MCF 10A (cell line): ENCODE data around the gene RNF44. TPM values are rescaled to one million over a fixed set of nuclear protein-coding genes. Genes with fewer than 3 reads are reported as not detected.

Experiments
- BruUV-seq: library from RNA; stranded (reverse); fragments of 400-500 nt; replicated peaks from 2 replicates; lab custom pipeline; 2021; lab: Mats Ljungman, UMichigan
- CTCF ChIA-PET: fragments of 300-600 bp; sonication (Branson Sonifier 250); formaldehyde crosslinking; extraction: SDS; loops from one replicate; lab custom pipeline; 2021; ENCODE audit warnings: antibody characterized with exemption, inconsistent platforms; lab: Yijun Ruan, JAX
- POLR2A ChIA-PET: fragments of 300-600, 350-650 bp; sonication (Branson Sonifier 250); formaldehyde crosslinking; extraction: SDS; loops from one replicate; lab custom pipeline; 2020; ENCODE audit warnings: antibody characterized with exemption, inconsistent platforms; lab: Yijun Ruan, JAX
- DNase-seq: peaks from one replicate; pipeline ENCODE4 v3.0.0-alpha.2; 2018; ENCODE audit not compliant: unreplicated experiment
- H3K27ac Mint-ChIP-seq: one replicate; pipeline ENCODE4 v1.8.0; 2022; ENCODE audit warnings: mild to moderate bottlenecking, low read depth, mixed read lengths; ENCODE audit not compliant: unreplicated experiment
- H3K27me3 Mint-ChIP-seq: one replicate; pipeline ENCODE4 v1.8.0; 2022; ENCODE audit warnings: mixed read lengths; ENCODE audit not compliant: insufficient read depth, unreplicated experiment
- H3K36me3 Mint-ChIP-seq: one replicate; pipeline ENCODE4 v1.8.0; 2022; ENCODE audit warnings: mild to moderate bottlenecking, moderate library complexity, mixed read lengths; ENCODE audit not compliant: insufficient read depth, unreplicated experiment
- H3K4me1 Mint-ChIP-seq: one replicate; pipeline ENCODE4 v1.8.0; 2022; ENCODE audit warnings: mixed read lengths; ENCODE audit not compliant: insufficient read depth, unreplicated experiment
- H3K4me3 Mint-ChIP-seq: one replicate; pipeline ENCODE4 v1.8.0; 2022; ENCODE audit warnings: mild to moderate bottlenecking, moderate library complexity, mixed read lengths; ENCODE audit not compliant: unreplicated experiment
- H3K9me3 Mint-ChIP-seq: one replicate; pipeline ENCODE4 v1.8.0; 2022; ENCODE audit warnings: mixed read lengths; ENCODE audit not compliant: unreplicated experiment
- CTCF ChIP-seq: fragments of 200-600 bp; IDR thresholded peaks from one replicate; pipeline ENCODE4 v1.8.0; 2022; ENCODE audit warnings: antibody characterized with exemption, mild to moderate bottlenecking; ENCODE audit not compliant: unreplicated experiment
- intact Hi-C: fragments of 100-400 bp; cut with micrococcal nuclease; formaldehyde crosslinking; loops from 2 replicates; pipeline ENCODE4 v1.14.1; 2022
- total RNA-seq: library from RNA; stranded (reverse); gene quantifications from 2 replicates; pipeline ENCODE4 v1.2.3, GENCODE V29; 2022

RNF44 gene
- total RNA-seq, 1 experiment from 2014 or later = 60.1 TPM

- Mint-ChIP-seq H3K4me3 (no peak overlapping the region), H3K4me1 (peaks cover under 1% of the 10 kb centered on the region), H3K27ac (no peak overlapping the region), H3K36me3 (no peaks in the 10 kb centered on the region), H3K27me3 (peaks cover 18% of the 10 kb centered on the region), H3K9me3 (no peaks in the 10 kb centered on the region)
- TF ChIP-seq CTCF = no peak
- ChIA-PET CTCF (interaction anchor here (0.6 to 1.3 kb wide), 3 partner anchors 10 to 152 kb away, joined by 3 to 5 read pairs (median 3); partner anchors contain the start of gene CLTB), POLR2A (no interaction called here)
- no peak for DNase-seq
- BruUV-seq = no TSS peak
- intact Hi-C loops = no loop called here
These were observed 31.5 kb upstream of the RNF44 start for GRCh38 chr5:176568657-176569056.

- H3K36me3 Mint-ChIP-seq = no peaks in the 10 kb centered on the region
- H3K4me3 Mint-ChIP-seq = no peak overlapping the region
- H3K9me3 Mint-ChIP-seq = no peaks in the 10 kb centered on the region
- H3K27me3 Mint-ChIP-seq = peaks cover 10% of the 10 kb centered on the region
- no peaks in the 10 kb centered on the region for H3K4me1 Mint-ChIP-seq
- DNase-seq = no peak
- TF ChIP-seq CTCF = no peak
- H3K27ac Mint-ChIP-seq = no peak overlapping the region
- POLR2A ChIA-PET = no interaction called here
- CTCF ChIA-PET = interaction anchor here (0.6 to 0.7 kb wide), 2 partner anchors 9 to 92 kb away, joined by 3 read pairs; no protein-coding TSS in a partner anchor
- intact Hi-C loops = no loop called here
- no TSS peak for BruUV-seq
These were observed 28.6 kb upstream of the RNF44 start for GRCh38 chr5:176565760-176566288.

GRCh38 chr5:176564002-176564401 lies 26.8 kb upstream of the RNF44 start:
- Mint-ChIP-seq H3K27me3 (no peaks in the 10 kb centered on the region), H3K27ac (no peak overlapping the region), H3K4me1 (no peaks in the 10 kb centered on the region), H3K4me3 (no peak overlapping the region), H3K36me3 (no peaks in the 10 kb centered on the region), H3K9me3 (no peaks in the 10 kb centered on the region)
- no TSS peak for BruUV-seq
- intact Hi-C loops = no loop called here
- no peak for DNase-seq
- TF ChIP-seq CTCF = no peak
- ChIA-PET CTCF (interaction anchor here (4.6 kb wide), 1 partner anchor 10 kb away, joined by 24 read pairs; no protein-coding TSS in a partner anchor), POLR2A (no interaction called here)

- DNase-seq = no peak
- intact Hi-C loops = no loop called here
- no peaks in the 10 kb centered on the region for H3K4me1 Mint-ChIP-seq
- no TSS peak for BruUV-seq
- H3K4me3 Mint-ChIP-seq = no peak overlapping the region
- no peaks in the 10 kb centered on the region for H3K9me3 Mint-ChIP-seq
- CTCF ChIA-PET = interaction anchor here (2.0 to 4.6 kb wide), 2 partner anchors 8 to 12 kb away, joined by 9 to 24 read pairs; no protein-coding TSS in a partner anchor
- H3K27me3 Mint-ChIP-seq = no peaks in the 10 kb centered on the region
- no peak for TF ChIP-seq CTCF
- POLR2A ChIA-PET = interaction anchor here (0.6 kb wide), 1 partner anchor 1684 kb away, joined by 3 read pairs; no protein-coding TSS in a partner anchor
- H3K27ac Mint-ChIP-seq = no peak overlapping the region
- no peaks in the 10 kb centered on the region for H3K36me3 Mint-ChIP-seq
These were observed 25.0 kb upstream of the RNF44 start for GRCh38 chr5:176562189-176562588.
